GM12891 (cell line): ENCODE data around the gene CST6.
"Not testable (repeated sequence)": the region's sequence is repeated elsewhere in the genome, so short reads cannot be mapped to it uniquely, and the experiment has no call there.

Source experiments
- PAX5 ChIP-seq: IDR thresholded peaks from 2 replicates; pipeline ENCODE4 v1.6.1; 2011; ENCODE audit warnings: low read length, moderate library complexity, mild to moderate bottlenecking; ENCODE audit not compliant: insufficient read depth, severe bottlenecking
- POLR2A ChIP-seq: IDR thresholded peaks from 2 replicates; pipeline ENCODE4 v1.6.1; 2011; ENCODE audit warnings: low read depth, low read length, control low read depth
- POLR2AphosphoS5 ChIP-seq: IDR thresholded peaks from 2 replicates; pipeline ENCODE4 v1.6.1; 2011; ENCODE audit warnings: low read depth, low read length, control low read depth
- SPI1 ChIP-seq: IDR thresholded peaks from 2 replicates; pipeline ENCODE4 v1.6.1; 2011; ENCODE audit warnings: low read depth, low read length, control low read depth
- TAF1 ChIP-seq: IDR thresholded peaks from 2 replicates; pipeline ENCODE4 v1.6.1; 2011; ENCODE audit warnings: low read depth, low read length, control low read depth

DNA sequence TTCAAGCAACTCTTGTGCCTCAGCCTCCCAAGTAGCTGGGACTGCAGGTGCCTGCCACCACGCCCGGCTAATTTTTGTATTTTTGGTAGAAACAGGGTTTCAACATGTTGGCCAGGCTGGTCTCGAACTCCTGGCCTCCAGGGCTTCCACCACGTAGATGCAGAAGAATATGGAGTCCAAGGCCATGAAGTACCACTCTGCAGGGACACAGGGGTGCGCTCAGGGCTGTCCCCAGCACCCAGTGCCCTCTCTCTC lies 11.3 kb downstream of the CST6 start:
- TF ChIP-seq TAF1, POLR2A, POLR2AphosphoS5, SPI1, PAX5: not testable (repeated sequence)
